GM12878 (cell line): Measurements from ENCODE around the gene IFT88. TPM values are rescaled to one million over a fixed set of nuclear protein-coding genes. Genes with fewer than 3 reads are reported as not detected.

Experiments
- ATAC-seq: fragments of 200-7000 bp; cut with Tn5 transposase; 3 replicates; pipeline ENCODE4 v1.9.1; 2020; ENCODE audit warnings: mild to moderate bottlenecking, moderate library complexity
- BruUV-seq: library from RNA; stranded (reverse); fragments of 400-500 nt; replicated peaks from 2 replicates; lab custom pipeline; 2021; lab: Mats Ljungman, UMichigan
- CTCF ChIA-PET: fragments of 300-600 bp; sonication (Branson Sonifier 250); formaldehyde crosslinking; extraction: SDS; loops from one replicate; lab custom pipeline; 2021; ENCODE audit warnings: inconsistent platforms; lab: Yijun Ruan, JAX
- POLR2A ChIA-PET: fragments of 350-600 bp; formaldehyde crosslinking; extraction: SDS; loops from one replicate; lab custom pipeline; 2021; ENCODE audit warnings: inconsistent platforms; lab: Charles Lee
- RAD21 ChIA-PET: fragments of 300-600 bp; sonication (Branson Sonifier 250); formaldehyde crosslinking; loops from one replicate; lab custom pipeline; 2023; ENCODE audit warnings: antibody characterized with exemption; ENCODE audit not compliant: unreplicated experiment; lab: Charles Lee
- SMC1A ChIA-PET: fragments of 300-600 bp; sonication (Branson Sonifier 250); formaldehyde crosslinking; loops from one replicate; lab custom pipeline; 2023; ENCODE audit not compliant: unreplicated experiment, uncharacterized antibody; lab: Charles Lee
- DNase-seq: peaks from one replicate; pipeline ENCODE4 v3.0.0-alpha.2; 2011; ENCODE audit warnings: low read depth, low spot score
- FAIRE-seq: peaks from 3 replicates; lab custom pipeline; 2011; peaks lifted over from hg19 to GRCh38; lab: Jason Lieb, UNC
- H2AFZ ChIP-seq: 2 replicates; pipeline ENCODE4 v1.6.0; 2011; ENCODE audit warnings: low read depth, low read length, control low read depth; ENCODE audit not compliant: control insufficient read depth
- H3K27ac ChIP-seq: 2 replicates; pipeline ENCODE4 v1.5.1; 2011; ENCODE audit warnings: control low read depth; ENCODE audit not compliant: control insufficient read depth, insufficient read depth
- H3K27me3 ChIP-seq, 2 experiments: replicated peaks in 1 of 2; 2 replicates each; pipeline versions ENCODE4 v1.6.0 to v1.6.1; 2011; ENCODE audit warnings: low read length in 1 of 2; ENCODE audit not compliant: control insufficient read depth in 2 of 2, insufficient read depth in 2 of 2
- H3K36me3 ChIP-seq, 2 experiments: 2 replicates each; pipeline ENCODE4 v1.5.1; 2011; ENCODE audit warnings: low read length in 1 of 2; ENCODE audit not compliant: control insufficient read depth in 2 of 2, insufficient read depth in 2 of 2
- H3K4me1 ChIP-seq: 2 replicates; pipeline ENCODE4 v1.6.1; 2011; ENCODE audit warnings: mild to moderate bottlenecking, low read length, moderate library complexity, mixed read lengths; ENCODE audit not compliant: control insufficient read depth, insufficient read depth
- H3K4me2 ChIP-seq: 2 replicates; pipeline ENCODE4 v1.6.0; 2011; ENCODE audit warnings: control low read depth; ENCODE audit not compliant: control insufficient read depth, insufficient read depth
- H3K4me3 ChIP-seq: fragments of 200-600 bp; sonication (generic); 2 replicates; pipeline ENCODE4 v1.5.1; 2016
- H3K79me2 ChIP-seq: 2 replicates; pipeline ENCODE4 v1.6.0; 2011; ENCODE audit warnings: low read length; ENCODE audit not compliant: control insufficient read depth, insufficient read depth
- H3K9ac ChIP-seq: 2 replicates; pipeline ENCODE4 v1.8.0; 2011; ENCODE audit warnings: low read length, control low read depth, mixed read lengths; ENCODE audit not compliant: control insufficient read depth, insufficient read depth
- H3K9me3 ChIP-seq: replicated peaks from 3 replicates; pipeline ENCODE4 v1.5.1; 2011; ENCODE audit warnings: mild to moderate bottlenecking, low read length; ENCODE audit not compliant: control insufficient read depth, insufficient read depth
- H4K20me1 ChIP-seq: 2 replicates; pipeline ENCODE4 v1.6.0; 2011; ENCODE audit not compliant: control insufficient read depth, insufficient read depth
- CEBPB ChIP-seq, 2 experiments: fragments of 150-350 bp in 1 of 2; IDR thresholded peaks; 2 replicates each; pipeline ENCODE4 v1.6.1; 2012 to 2014; ENCODE audit warnings: low read depth in 2 of 2, low read length in 2 of 2, borderline replicate concordance in 1 of 2, inconsistent platforms in 1 of 2
- FOXM1 ChIP-seq: IDR thresholded peaks from 2 replicates; pipeline ENCODE4 v1.6.1; 2012; ENCODE audit warnings: low read depth, mild to moderate bottlenecking, inconsistent platforms, low read length, moderate library complexity
- HDGF ChIP-seq: fragments of 450-650 bp; IDR thresholded peaks from 2 replicates; pipeline ENCODE4 v1.6.1; 2016; ENCODE audit warnings: antibody characterized with exemption
- NR2F1 ChIP-seq: fragments of 450-650 bp; conservative IDR thresholded peaks from 2 replicates; pipeline ENCODE4 v1.6.1; 2017; ENCODE audit warnings: mild to moderate bottlenecking
- RAD51 ChIP-seq: fragments of 450-650 bp; IDR thresholded peaks from 2 replicates; pipeline ENCODE4 v1.6.1; 2016; ENCODE audit warnings: moderate library complexity, mild to moderate bottlenecking, inconsistent platforms
- STAT1 ChIP-seq: fragments of 450-650 bp; conservative IDR thresholded peaks from 2 replicates; pipeline ENCODE4 v1.6.1; 2014; ENCODE audit warnings: antibody characterized with exemption, mild to moderate bottlenecking
- YY1 ChIP-seq: IDR thresholded peaks from 2 replicates; pipeline ENCODE4 v1.6.1; 2011; ENCODE audit warnings: low read depth, mild to moderate bottlenecking, low read length
- ZNF24 ChIP-seq: fragments of 450-650 bp; IDR thresholded peaks from 2 replicates; pipeline ENCODE4 v1.6.1; 2017; ENCODE audit warnings: antibody characterized with exemption, mild to moderate bottlenecking
- WGBS: methylation state at CpG from one replicate; pipeline ENCODE4 v1.1.6; 2016; ENCODE audit warnings: low lambda C conversion rate; ENCODE audit not compliant: insufficient replicate concordance, insufficient coverage; ENCODE audit errors: missing lambda C conversion rate; 5-methylcytosine and 5-hydroxymethylcytosine counted together
- in situ Hi-C: fragments of 300-500 bp; cut with MboI; formaldehyde crosslinking; loops from 9 replicates; pipeline ENCODE4 v1.14.3; 2018; ENCODE audit warnings: mixed read lengths
- intact Hi-C: fragments of 100-400 bp; cut with micrococcal nuclease; formaldehyde crosslinking; loops from one replicate; pipeline ENCODE4 v1.14.2; 2022; ENCODE audit not compliant: unreplicated experiment
- polyA plus RNA-seq, 11 experiments: library from polyadenylated mRNA; depleted of rRNA in 4 of 11; unstranded in 6 of 11; stranded (reverse) in 5 of 11; fragments of >200 nt; fragmentation: Nextera tagmentation in 4 of 11; fragmentation: Illumina TruSeq in 1 of 11; extraction: Ambion mirVana in 4 of 11; extraction: Trizol in 1 of 11; gene quantifications; 1 replicate in 1 of 11; 2 replicates in 10 of 11; pipeline versions ENCODE4 v1.2.1 to v1.2.3, GENCODE V29; 2011 to 2016; ENCODE audit warnings: inconsistent platforms in 2 of 11, missing spikeins in 2 of 11, low read depth in 1 of 11
- total RNA-seq, 4 experiments: library from RNA; depleted of rRNA in 3 of 4; stranded (reverse); fragments of >200 nt in 3 of 4; fragmentation: Illumina TruSeq in 1 of 4; extraction: Trizol in 1 of 4; gene quantifications; 2 replicates each; pipeline versions ENCODE4 v1.2.1 to v1.2.3, GENCODE V29; 2013 to 2021
- TF ChIP-seq, protein P1 (sequence below): fragments of 450-650 bp; IDR thresholded peaks from 2 replicates; pipeline ENCODE4 v1.6.1; 2016; ENCODE audit warnings: mild to moderate bottlenecking, moderate library complexity, borderline replicate concordance
- TF ChIP-seq, protein P2 (sequence below): fragments of 450-650 bp; formaldehyde crosslinking; IDR thresholded peaks from 2 replicates; pipeline ENCODE4 v1.4.0; 2022; ENCODE audit warnings: mild to moderate bottlenecking, moderate library complexity

IFT88 gene
- total and polyA plus RNA-seq, 10 of the 15 experiments (the other 5 are each of a cell fraction or from before 2014, with no cell fraction given) = 2.9 to 5.6 (median 4.1) TPM

DNA sequence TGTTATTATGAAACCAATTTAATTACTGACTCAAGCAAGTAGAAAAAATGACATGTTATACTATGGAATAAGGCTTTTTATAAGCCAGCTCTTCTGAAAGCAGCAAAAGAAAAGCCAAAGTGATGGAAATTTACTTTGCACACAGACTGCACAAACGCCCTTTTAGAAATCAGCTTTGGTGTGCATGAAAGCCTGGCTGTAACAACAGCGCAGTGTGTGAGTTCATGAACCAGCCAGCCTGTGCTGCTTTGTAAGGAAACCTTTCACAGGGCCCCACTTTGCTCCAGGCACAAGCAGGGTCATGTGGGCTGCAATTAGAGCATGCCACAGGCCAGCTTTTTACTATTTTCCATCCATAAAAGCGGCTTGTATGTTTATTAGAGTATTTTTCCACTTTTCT, 13.6 kb upstream of the IFT88 start:
- H3K36me3 ChIP-seq = no peaks in the 10 kb centered on the region
- DNase-seq (no peak), ATAC-seq (no peak), FAIRE-seq (no peak)
- no peaks in the 10 kb centered on the region for H4K20me1 ChIP-seq
- H3K27ac ChIP-seq = no peak overlapping the region
- no peak overlapping the region for H2AFZ ChIP-seq
- no peak overlapping the region for H3K4me2 ChIP-seq
- no peak overlapping the region for H3K4me3 ChIP-seq
- ChIA-PET POLR2A (interaction anchor here (0.9 kb wide), 1 partner anchor 10 kb away, joined by 3 read pairs; no protein-coding TSS in a partner anchor), RAD21 (no interaction called here), CTCF (interaction anchor here (1.2 to 1.5 kb wide), 3 partner anchors 16 to 370 kb away, joined by 3 to 4 read pairs (median 3); no protein-coding TSS in a partner anchor), SMC1A (interaction anchor here (1.4 kb wide), 1 partner anchor 16 kb away, joined by 3 read pairs; no protein-coding TSS in a partner anchor)
- no peak overlapping the region for H3K9ac ChIP-seq
- 51% methylated on average over 3 of the region's 3 CpGs for WGBS
- no peaks in the 10 kb centered on the region for H3K79me2 ChIP-seq
- in situ Hi-C loops = no loop called here
- intact Hi-C loops = loop anchor here (5.0 kb wide), 1 partner anchor 56 kb away; no protein-coding TSS in a partner anchor
- TF ChIP-seq STAT1 (no peak), HDGF (no peak), NR2F1 (no peak), ZNF24 (no peak), CEBPB (IDR thresholded peaks at IDR 0.05; ENCODE audit: borderline replicate concordance in 1 of 2, low read depth in 2 of 2, low read length in 2 of 2) (no peak), YY1 (no peak), RAD51 (no peak), FOXM1 (no peak)
- TF ChIP-seq, protein P1, sequence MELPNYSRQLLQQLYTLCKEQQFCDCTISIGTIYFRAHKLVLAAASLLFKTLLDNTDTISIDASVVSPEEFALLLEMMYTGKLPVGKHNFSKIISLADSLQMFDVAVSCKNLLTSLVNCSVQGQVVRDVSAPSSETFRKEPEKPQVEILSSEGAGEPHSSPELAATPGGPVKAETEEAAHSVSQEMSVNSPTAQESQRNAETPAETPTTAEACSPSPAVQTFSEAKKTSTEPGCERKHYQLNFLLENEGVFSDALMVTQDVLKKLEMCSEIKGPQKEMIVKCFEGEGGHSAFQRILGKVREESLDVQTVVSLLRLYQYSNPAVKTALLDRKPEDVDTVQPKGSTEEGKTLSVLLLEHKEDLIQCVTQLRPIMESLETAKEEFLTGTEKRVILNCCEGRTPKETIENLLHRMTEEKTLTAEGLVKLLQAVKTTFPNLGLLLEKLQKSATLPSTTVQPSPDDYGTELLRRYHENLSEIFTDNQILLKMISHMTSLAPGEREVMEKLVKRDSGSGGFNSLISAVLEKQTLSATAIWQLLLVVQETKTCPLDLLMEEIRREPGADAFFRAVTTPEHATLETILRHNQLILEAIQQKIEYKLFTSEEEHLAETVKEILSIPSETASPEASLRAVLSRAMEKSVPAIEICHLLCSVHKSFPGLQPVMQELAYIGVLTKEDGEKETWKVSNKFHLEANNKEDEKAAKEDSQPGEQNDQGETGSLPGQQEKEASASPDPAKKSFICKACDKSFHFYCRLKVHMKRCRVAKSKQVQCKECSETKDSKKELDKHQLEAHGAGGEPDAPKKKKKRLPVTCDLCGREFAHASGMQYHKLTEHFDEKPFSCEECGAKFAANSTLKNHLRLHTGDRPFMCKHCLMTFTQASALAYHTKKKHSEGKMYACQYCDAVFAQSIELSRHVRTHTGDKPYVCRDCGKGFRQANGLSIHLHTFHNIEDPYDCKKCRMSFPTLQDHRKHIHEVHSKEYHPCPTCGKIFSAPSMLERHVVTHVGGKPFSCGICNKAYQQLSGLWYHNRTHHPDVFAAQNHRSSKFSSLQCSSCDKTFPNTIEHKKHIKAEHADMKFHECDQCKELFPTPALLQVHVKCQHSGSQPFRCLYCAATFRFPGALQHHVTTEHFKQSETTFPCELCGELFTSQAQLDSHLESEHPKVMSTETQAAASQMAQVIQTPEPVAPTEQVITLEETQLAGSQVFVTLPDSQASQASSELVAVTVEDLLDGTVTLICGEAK = no peak
- TF ChIP-seq, protein P2, sequence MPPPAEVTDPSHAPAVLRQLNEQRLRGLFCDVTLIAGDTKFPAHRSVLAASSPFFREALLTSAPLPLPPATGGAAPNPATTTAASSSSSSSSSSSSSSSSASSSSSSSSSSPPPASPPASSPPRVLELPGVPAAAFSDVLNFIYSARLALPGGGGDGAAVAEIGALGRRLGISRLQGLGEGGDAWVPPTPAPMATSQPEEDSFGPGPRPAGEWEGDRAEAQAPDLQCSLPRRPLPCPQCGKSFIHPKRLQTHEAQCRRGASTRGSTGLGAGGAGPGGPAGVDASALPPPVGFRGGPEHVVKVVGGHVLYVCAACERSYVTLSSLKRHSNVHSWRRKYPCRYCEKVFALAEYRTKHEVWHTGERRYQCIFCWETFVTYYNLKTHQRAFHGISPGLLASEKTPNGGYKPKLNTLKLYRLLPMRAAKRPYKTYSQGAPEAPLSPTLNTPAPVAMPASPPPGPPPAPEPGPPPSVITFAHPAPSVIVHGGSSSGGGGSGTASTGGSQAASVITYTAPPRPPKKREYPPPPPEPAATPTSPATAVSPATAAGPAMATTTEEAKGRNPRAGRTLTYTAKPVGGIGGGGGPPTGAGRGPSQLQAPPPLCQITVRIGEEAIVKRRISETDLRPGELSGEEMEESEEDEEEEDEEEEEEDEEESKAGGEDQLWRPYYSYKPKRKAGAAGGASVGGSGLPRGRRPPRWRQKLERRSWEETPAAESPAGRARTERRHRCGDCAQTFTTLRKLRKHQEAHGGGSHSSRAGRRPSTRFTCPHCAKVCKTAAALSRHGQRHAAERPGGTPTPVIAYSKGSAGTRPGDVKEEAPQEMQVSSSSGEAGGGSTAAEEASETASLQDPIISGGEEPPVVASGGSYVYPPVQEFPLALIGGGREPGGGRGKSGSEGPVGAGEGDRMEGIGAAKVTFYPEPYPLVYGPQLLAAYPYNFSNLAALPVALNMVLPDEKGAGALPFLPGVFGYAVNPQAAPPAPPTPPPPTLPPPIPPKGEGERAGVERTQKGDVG (CRISPR knock-in tag) = no peak
- H3K9me3 ChIP-seq = no peaks in the 10 kb centered on the region
- H3K27me3 ChIP-seq = no peaks in the 10 kb centered on the region
- no TSS peak for BruUV-seq
- H3K4me1 ChIP-seq = no peaks in the 10 kb centered on the region
